Measurements from ENCODE around the gene KISS1.

The KISS1 gene

GRCh38 chr1:204225841-204226735 lies 29.8 kb upstream of the KISS1 start:
- TF ChIP-seq CTCF (IDR thresholded peaks at IDR 0.05; ENCODE audit: insufficient read depth, low read length, missing control alignments), result no peak
- H3K4me3 ChIP-seq (ENCODE audit: low read depth, low read length), result no peak overlapping the region
- ChIA-PET CTCF (interaction anchor here (0.8 to 4.8 kb wide), 4 partner anchors 10 to 137 kb away, joined by 4 to 39 read pairs (median 9); partner anchors contain the start of gene GOLT1A), POLR2A (no interaction called here)
- DNase-seq (ENCODE audit: low read depth, low spot score), result no peak

- CTCF ChIA-PET, result interaction anchor here (1.2 to 1.9 kb wide), 3 partner anchors 10 to 174 kb away, joined by 4 to 10 read pairs (median 6); partner anchors contain the start of gene GOLT1A
- POLR2A ChIA-PET, result no interaction called here
- DNase-seq (ENCODE audit: low read depth, low spot score), result no peak
- no peak overlapping the region for H3K4me3 ChIP-seq (ENCODE audit: low read depth, low read length)
- no peak for TF ChIP-seq CTCF (IDR thresholded peaks at IDR 0.05; ENCODE audit: insufficient read depth, low read length, missing control alignments)
Measured at GRCh38 chr1:204224655-204225054, 28.4 kb upstream of the KISS1 start.

- ChIA-PET CTCF (interaction anchor here (0.6 to 1.9 kb wide), 5 partner anchors 9 to 141 kb away, joined by 3 to 10 read pairs (median 5); partner anchors contain the start of gene GOLT1A), POLR2A (no interaction called here)
- no peak for TF ChIP-seq CTCF (IDR thresholded peaks at IDR 0.05; ENCODE audit: insufficient read depth, low read length, missing control alignments)
- no peak overlapping the region for H3K4me3 ChIP-seq (ENCODE audit: low read depth, low read length)
- no peak for DNase-seq (ENCODE audit: low read depth, low spot score)
Measured at GRCh38 chr1:204223129-204223860, 27.0 kb upstream of the KISS1 start.

GRCh38 chr1:204222764-204223055 lies 26.4 kb upstream of the KISS1 start:
- H3K4me3 ChIP-seq (ENCODE audit: low read depth, low read length), result no peak overlapping the region
- ChIA-PET POLR2A (no interaction called here), CTCF (interaction anchor here (0.6 to 1.5 kb wide), 3 partner anchors 14 to 141 kb away, joined by 3 to 5 read pairs (median 3); no protein-coding TSS in a partner anchor)
- TF ChIP-seq CTCF (IDR thresholded peaks at IDR 0.05; ENCODE audit: insufficient read depth, low read length, missing control alignments), result no peak
- no peak for DNase-seq (ENCODE audit: low read depth, low spot score)

GRCh38 chr1:204222006-204222763 lies 25.9 kb upstream of the KISS1 start:
- ChIA-PET POLR2A (no interaction called here), CTCF (interaction anchor here (1.3 to 1.5 kb wide), 2 partner anchors 13 to 15 kb away, joined by 3 to 5 read pairs; no protein-coding TSS in a partner anchor)
- DNase-seq (ENCODE audit: low read depth, low spot score), result no peak
- H3K4me3 ChIP-seq (ENCODE audit: low read depth, low read length), result no peak overlapping the region
- TF ChIP-seq CTCF (IDR thresholded peaks at IDR 0.05; ENCODE audit: insufficient read depth, low read length, missing control alignments), result no peak

Data from AG04449 (cell line).